Trophoblast cell (in vitro differentiated cells and primary cell): ENCODE measurements around the gene FUCA1.

Source experiments
- DNase-seq, 2 donors: peaks; one replicate each; pipeline ENCODE4 v3.0.0-alpha.2; 2016
- H2AFZ ChIP-seq: 2 replicates; pipeline ENCODE4 v1.6.1; 2013; ENCODE audit warnings: low read length, moderate library complexity, mild to moderate bottlenecking; ENCODE audit not compliant: insufficient read depth, poor library complexity
- H2AK5ac ChIP-seq: 2 replicates; pipeline ENCODE4 v1.6.1; 2013; ENCODE audit warnings: mild to moderate bottlenecking, low read length
- H2BK120ac ChIP-seq: 2 replicates; pipeline ENCODE4 v1.6.1; 2013; ENCODE audit warnings: low read length, mild to moderate bottlenecking, moderate library complexity; ENCODE audit not compliant: insufficient read depth, poor library complexity
- H2BK12ac ChIP-seq: 2 replicates; pipeline ENCODE4 v1.6.1; 2013; ENCODE audit warnings: mild to moderate bottlenecking, low read length, moderate library complexity
- H2BK5ac ChIP-seq: 2 replicates; pipeline ENCODE4 v1.6.1; 2013; ENCODE audit warnings: low read length, low read depth, moderate library complexity, mild to moderate bottlenecking; ENCODE audit not compliant: poor library complexity
- H3K14ac ChIP-seq: 2 replicates; pipeline ENCODE4 v1.6.1; 2013; ENCODE audit warnings: mild to moderate bottlenecking, low read length
- H3K18ac ChIP-seq: 2 replicates; pipeline ENCODE4 v1.6.1; 2013; ENCODE audit warnings: mild to moderate bottlenecking, low read length
- H3K23ac ChIP-seq: 2 replicates; pipeline ENCODE4 v1.6.1; 2013; ENCODE audit warnings: low read length
- H3K27ac ChIP-seq: 2 replicates; pipeline ENCODE4 v1.5.1; 2013; ENCODE audit warnings: low read depth, mild to moderate bottlenecking, inconsistent platforms, low read length, moderate library complexity
- H3K27me3 ChIP-seq: 2 replicates; pipeline ENCODE4 v1.6.1; 2013; ENCODE audit warnings: inconsistent platforms, mild to moderate bottlenecking, low read length, moderate library complexity; ENCODE audit not compliant: insufficient read depth
- H3K36me3 ChIP-seq, 2 experiments: 1 replicate in 1 of 2; 2 replicates in 1 of 2; pipeline ENCODE4 v1.6.1; 2013; ENCODE audit warnings: low read length in 2 of 2, mild to moderate bottlenecking in 2 of 2, moderate library complexity in 1 of 2; ENCODE audit not compliant: insufficient read depth in 2 of 2, control insufficient read depth in 1 of 2
- H3K4ac ChIP-seq: 2 replicates; pipeline ENCODE4 v1.6.1; 2013; ENCODE audit warnings: low read depth, mild to moderate bottlenecking, low read length, moderate library complexity
- H3K4me1 ChIP-seq, 2 experiments: 1 replicate in 1 of 2; 2 replicates in 1 of 2; pipeline ENCODE4 v1.6.1; 2013; ENCODE audit warnings: low read length in 2 of 2, mild to moderate bottlenecking in 2 of 2, moderate library complexity in 1 of 2; ENCODE audit not compliant: insufficient read depth in 2 of 2, control insufficient read depth in 1 of 2
- H3K4me2 ChIP-seq: 2 replicates; pipeline ENCODE4 v1.6.1; 2013; ENCODE audit warnings: inconsistent platforms, mild to moderate bottlenecking, low read length, moderate library complexity
- H3K4me3 ChIP-seq: 2 replicates; pipeline ENCODE4 v1.5.1; 2013; ENCODE audit warnings: mild to moderate bottlenecking, low read depth, low read length, inconsistent platforms
- H3K79me1 ChIP-seq: one replicate; pipeline ENCODE4 v1.6.1; 2013; ENCODE audit warnings: low read length
- H3K79me2 ChIP-seq: 2 replicates; pipeline ENCODE4 v1.6.1; 2013; ENCODE audit warnings: low read length, mild to moderate bottlenecking; ENCODE audit not compliant: control insufficient read depth, insufficient read depth, poor library complexity
- H3K9ac ChIP-seq: 2 replicates; pipeline ENCODE4 v1.6.1; 2013; ENCODE audit warnings: mild to moderate bottlenecking, low read length
- H3K9me3 ChIP-seq: 2 replicates; pipeline ENCODE4 v1.6.1; 2013; ENCODE audit warnings: low read depth, mild to moderate bottlenecking, control low read depth, inconsistent platforms, low read length; ENCODE audit not compliant: insufficient read depth
- H4K12ac ChIP-seq: 2 replicates; pipeline ENCODE4 v1.6.1; 2013; ENCODE audit warnings: low read depth, mild to moderate bottlenecking, low read length, moderate library complexity
- H4K8ac ChIP-seq: 2 replicates; pipeline ENCODE4 v1.6.1; 2013; ENCODE audit warnings: low read depth, mild to moderate bottlenecking, low read length, moderate library complexity
- H4K91ac ChIP-seq: one replicate; pipeline ENCODE4 v1.6.1; 2013; ENCODE audit warnings: low read depth, mild to moderate bottlenecking, low read length, moderate library complexity
- WGBS: extraction: QIAGEN DNeasy Blood & Tissue Kit; methylation state at CpG from one replicate; pipeline ENCODE4 v1.1.7; 2013; ENCODE audit warnings: missing lambda C conversion rate; ENCODE audit not compliant: insufficient read length, insufficient coverage; ENCODE audit errors: extremely low coverage; 5-methylcytosine and 5-hydroxymethylcytosine counted together

The FUCA1 gene

GRCh38 chr1:23816906-23817305 lies 51.2 kb downstream of the FUCA1 start:
- H2AFZ ChIP-seq = no peak overlapping the region
- H3K4me2 ChIP-seq = no peak overlapping the region
- no peak overlapping the region for H3K23ac ChIP-seq
- no peak overlapping the region for H3K18ac ChIP-seq
- H4K12ac ChIP-seq = no peak overlapping the region
- H4K8ac ChIP-seq = no peak overlapping the region
- H2BK5ac ChIP-seq = no peak overlapping the region
- no peak overlapping the region for H2AK5ac ChIP-seq
- no peak overlapping the region for H4K91ac ChIP-seq
- peaks cover 14 to 18% of the 10 kb centered on the region in 2 experiments for H3K36me3 ChIP-seq
- DNase-seq = no peak
- no peak overlapping the region for H2BK120ac ChIP-seq
- H3K4me3 ChIP-seq = no peak overlapping the region
- H3K27me3 ChIP-seq = no peaks in the 10 kb centered on the region
- no peak overlapping the region for H2BK12ac ChIP-seq
- no peak overlapping the region for H3K9ac ChIP-seq
- H3K4ac ChIP-seq = no peak overlapping the region
- H3K27ac ChIP-seq = no peak overlapping the region
- H3K79me2 ChIP-seq = no peaks in the 10 kb centered on the region
- H3K14ac ChIP-seq = no peak overlapping the region
- no peaks in the 10 kb centered on the region for H3K4me1 ChIP-seq
- H3K9me3 ChIP-seq = no peaks in the 10 kb centered on the region
- no peaks in the 10 kb centered on the region for H3K79me1 ChIP-seq

- Histone ChIP-seq H3K36me3 (peaks cover 15 to 19% of the 10 kb centered on the region in 2 experiments), H3K14ac (no peak overlapping the region), H3K79me2 (no peaks in the 10 kb centered on the region), H3K4me2 (no peak overlapping the region), H3K23ac (no peak overlapping the region), H3K27me3 (no peaks in the 10 kb centered on the region), H3K27ac (no peak overlapping the region), H3K4me1 (no peaks in the 10 kb centered on the region), H4K91ac (no peak overlapping the region), H2BK120ac (no peak overlapping the region), H2BK5ac (no peak overlapping the region), H4K12ac (no peak overlapping the region), H3K18ac (no peak overlapping the region), H2BK12ac (no peak overlapping the region), H2AFZ (no peak overlapping the region), H3K4ac (no peak overlapping the region), H3K4me3 (no peak overlapping the region), H3K9ac (no peak overlapping the region), H3K79me1 (no peaks in the 10 kb centered on the region), H3K9me3 (no peaks in the 10 kb centered on the region), H2AK5ac (no peak overlapping the region), H4K8ac (no peak overlapping the region)
- no peak for DNase-seq
- WGBS = no CpG with 5 or more reads among the region's 3 CpGs
Measured at GRCh38 chr1:23816361-23816760, 51.7 kb downstream of the FUCA1 start.

GRCh38 chr1:23814016-23814415 lies 54.1 kb downstream of the FUCA1 start:
- Histone ChIP-seq H3K9me3 (no peaks in the 10 kb centered on the region), H2BK120ac (no peak overlapping the region), H4K12ac (no peak overlapping the region), H2BK5ac (no peak overlapping the region), H3K4me3 (no peak overlapping the region), H3K18ac (no peak overlapping the region), H3K27me3 (no peaks in the 10 kb centered on the region), H3K79me1 (no peaks in the 10 kb centered on the region), H3K9ac (no peak overlapping the region), H3K27ac (no peak overlapping the region), H2BK12ac (no peak overlapping the region), H4K91ac (no peak overlapping the region), H3K4ac (no peak overlapping the region), H2AFZ (no peak overlapping the region), H3K23ac (no peak overlapping the region), H3K14ac (no peak overlapping the region), H4K8ac (no peak overlapping the region), H3K36me3 (peaks cover 15 to 20% of the 10 kb centered on the region in 2 experiments), H3K79me2 (no peaks in the 10 kb centered on the region), H3K4me2 (no peak overlapping the region), H2AK5ac (no peak overlapping the region), H3K4me1 (no peaks in the 10 kb centered on the region)
- no CpG with 5 or more reads among the region's 4 CpGs for WGBS
- DNase-seq = peak in 1 of 2 donors; percentile 36

- H4K91ac ChIP-seq = no peak overlapping the region
- no CpG with 5 or more reads among the region's 3 CpGs for WGBS
Measured at GRCh38 chr1:23810818-23811540, 57.1 kb downstream of the FUCA1 start.

More at GRCh38 chr1:23810818-23811540, 57.1 kb downstream of the FUCA1 start:
- no peak overlapping the region for H2BK5ac ChIP-seq
- H2BK120ac ChIP-seq = no peak overlapping the region
- no peak overlapping the region for H3K27ac ChIP-seq
- no peak overlapping the region for H4K8ac ChIP-seq
- H3K18ac ChIP-seq = no peak overlapping the region
- no peak overlapping the region for H3K14ac ChIP-seq
- no peak overlapping the region for H3K4ac ChIP-seq
- H3K4me1 ChIP-seq = no peaks in the 10 kb centered on the region
- peak in 1 of 2 donors; percentile 51 for DNase-seq
- H3K79me2 ChIP-seq = no peaks in the 10 kb centered on the region
- no peak overlapping the region for H3K23ac ChIP-seq
- H3K27me3 ChIP-seq = no peaks in the 10 kb centered on the region
- H4K12ac ChIP-seq = no peak overlapping the region
- H2AFZ ChIP-seq = no peak overlapping the region
- H3K4me3 ChIP-seq = no peak overlapping the region
- H3K36me3 ChIP-seq = peaks cover 15 to 17% of the 10 kb centered on the region in 2 experiments
- H2AK5ac ChIP-seq = no peak overlapping the region
- no peak overlapping the region for H2BK12ac ChIP-seq
- H3K9ac ChIP-seq = no peak overlapping the region
- peaks cover 3% of the 10 kb centered on the region for H3K9me3 ChIP-seq
- H3K79me1 ChIP-seq = no peaks in the 10 kb centered on the region
- no peak overlapping the region for H3K4me2 ChIP-seq
